IMR-90 (cell line): ENCODE data around the gene MCM8. TPM values are rescaled to one million over a fixed set of nuclear protein-coding genes. Genes with fewer than 3 reads are reported as not detected.

Experiments
- ATAC-seq: fragments of 200-7000 bp; cut with Tn5 transposase; 2 replicates; pipeline ENCODE4 v1.9.1; 2020; ENCODE audit warnings: low read depth, mild to moderate bottlenecking, moderate library complexity
- BruUV-seq: library from RNA; stranded (reverse); fragments of 400-500 nt; replicated peaks from 2 replicates; lab custom pipeline; 2021; lab: Mats Ljungman, UMichigan
- CTCF ChIA-PET: fragments of 300-600 bp; formaldehyde crosslinking; extraction: SDS; loops from one replicate; lab custom pipeline; 2021; ENCODE audit warnings: antibody characterized with exemption; lab: Yijun Ruan, JAX
- POLR2A ChIA-PET: fragments of 300-600 bp; sonication (Branson Sonifier 250); formaldehyde crosslinking; loops from one replicate; lab custom pipeline; 2022; ENCODE audit warnings: antibody characterized with exemption; ENCODE audit not compliant: unreplicated experiment; lab: Charles Lee
- DNase-seq: peaks from one replicate; pipeline ENCODE4 v3.0.0; 2013
- H2AFZ ChIP-seq: replicated peaks from 2 replicates; pipeline ENCODE3; 2013; ENCODE audit warnings: low read length, mild to moderate bottlenecking; ENCODE audit not compliant: poor library complexity
- H2AK5ac ChIP-seq: 2 replicates; pipeline ENCODE4 v1.6.1; 2013; ENCODE audit warnings: low read depth, low read length, inconsistent platforms
- H2AK9ac ChIP-seq: replicated peaks from 2 replicates; pipeline ENCODE3; 2013; ENCODE audit warnings: mild to moderate bottlenecking, low read depth, low read length, moderate library complexity; ENCODE audit not compliant: poor library complexity
- H2BK120ac ChIP-seq: 2 replicates; pipeline ENCODE4 v1.6.1; 2013; ENCODE audit warnings: low read depth, low read length, inconsistent platforms
- H2BK15ac ChIP-seq: 3 replicates; pipeline ENCODE4 v1.6.1; 2013; ENCODE audit warnings: low read depth, low read length, inconsistent platforms
- H2BK20ac ChIP-seq: 2 replicates; pipeline ENCODE4 v1.6.1; 2013; ENCODE audit warnings: low read depth, mild to moderate bottlenecking, inconsistent platforms, low read length, moderate library complexity
- H2BK5ac ChIP-seq: 2 replicates; pipeline ENCODE4 v1.6.1; 2013; ENCODE audit warnings: mild to moderate bottlenecking, low read depth, low read length, inconsistent platforms; ENCODE audit not compliant: poor library complexity, severe bottlenecking
- H3K14ac ChIP-seq: replicated peaks from 2 replicates; pipeline ENCODE4 v1.6.1; 2013; ENCODE audit warnings: low read depth, low read length, inconsistent platforms
- H3K18ac ChIP-seq: 2 replicates; pipeline ENCODE4 v1.6.1; 2013; ENCODE audit warnings: low read depth, low read length, control low read depth
- H3K23ac ChIP-seq: 2 replicates; pipeline ENCODE4 v1.6.1; 2013; ENCODE audit warnings: low read depth, low read length, inconsistent platforms
- H3K27ac ChIP-seq: 2 replicates; pipeline ENCODE4 v1.5.1; 2013; ENCODE audit warnings: mild to moderate bottlenecking, control low read depth, low read length; ENCODE audit not compliant: insufficient read depth
- H3K27me3 ChIP-seq: 2 replicates; pipeline ENCODE4 v1.6.1; 2013; ENCODE audit warnings: low read length; ENCODE audit not compliant: control insufficient read depth, insufficient read depth
- H3K36me3 ChIP-seq: 2 replicates; pipeline ENCODE4 v1.6.1; 2013; ENCODE audit warnings: low read length, mixed read lengths; ENCODE audit not compliant: control insufficient read depth, insufficient read depth
- H3K4ac ChIP-seq: 2 replicates; pipeline ENCODE4 v1.6.1; 2013; ENCODE audit warnings: low read depth, low read length, inconsistent platforms
- H3K4me1 ChIP-seq: 2 replicates; pipeline ENCODE4 v1.6.1; 2013; ENCODE audit warnings: low read length, mixed read lengths; ENCODE audit not compliant: control insufficient read depth, insufficient read depth
- H3K4me2 ChIP-seq: 2 replicates; pipeline ENCODE4 v1.6.1; 2013; ENCODE audit warnings: low read depth, mild to moderate bottlenecking, control low read depth, low read length, moderate library complexity
- H3K4me3 ChIP-seq: 2 replicates; pipeline ENCODE4 v1.5.1; 2013; ENCODE audit warnings: low read depth, mild to moderate bottlenecking, control low read depth, low read length, moderate library complexity; ENCODE audit not compliant: insufficient read depth
- H3K56ac ChIP-seq: 2 replicates; pipeline ENCODE4 v1.6.1; 2013; ENCODE audit warnings: low read length, inconsistent platforms; ENCODE audit not compliant: insufficient read depth; ENCODE audit errors: extremely low read depth
- H3K79me1 ChIP-seq, 2 experiments: 2 replicates each; pipeline ENCODE4 v1.6.1; 2013; ENCODE audit warnings: low read length in 2 of 2, inconsistent platforms in 1 of 2, low read depth in 1 of 2
- H3K9ac ChIP-seq: 2 replicates; pipeline ENCODE4 v1.6.1; 2013; ENCODE audit warnings: low read depth, low read length, control low read depth
- H3K9me1 ChIP-seq: 2 replicates; pipeline ENCODE4 v1.6.1; 2013; ENCODE audit warnings: low read length, inconsistent platforms; ENCODE audit not compliant: insufficient read depth
- H3K9me3 ChIP-seq: 2 replicates; pipeline ENCODE4 v1.6.1; 2013; ENCODE audit warnings: low read length; ENCODE audit not compliant: control insufficient read depth, insufficient read depth
- H4K20me1 ChIP-seq: 2 replicates; pipeline ENCODE4 v1.6.1; 2013; ENCODE audit warnings: low read length, inconsistent platforms; ENCODE audit not compliant: insufficient read depth
- H4K5ac ChIP-seq: 2 replicates; pipeline ENCODE4 v1.6.1; 2013; ENCODE audit warnings: mild to moderate bottlenecking, low read depth, low read length, control low read depth
- H4K8ac ChIP-seq, 2 experiments: 2 replicates each; pipeline ENCODE4 v1.6.1; 2013; ENCODE audit warnings: low read depth in 2 of 2, low read length in 2 of 2, control low read depth in 1 of 2, inconsistent platforms in 1 of 2
- H4K91ac ChIP-seq: 2 replicates; pipeline ENCODE4 v1.6.1; 2013; ENCODE audit warnings: low read depth, low read length, inconsistent platforms; ENCODE audit not compliant: insufficient read depth
- BHLHE40 ChIP-seq: fragments of 150-350 bp; IDR thresholded peaks from 2 replicates; pipeline ENCODE4 v1.6.1; 2016; ENCODE audit warnings: mild to moderate bottlenecking, low read depth, low read length
- CEBPB ChIP-seq: IDR thresholded peaks from 2 replicates; pipeline ENCODE4 v1.6.1; 2012; ENCODE audit warnings: low read depth, low read length, improper control_type of control experiment
- CHD1 ChIP-seq: IDR thresholded peaks from 2 replicates; pipeline ENCODE4 v1.6.1; 2012; ENCODE audit warnings: low read depth, low read length, improper control_type of control experiment
- FOS ChIP-seq: fragments of 150-350 bp; IDR thresholded peaks from 2 replicates; pipeline ENCODE4 v1.6.1; 2016; ENCODE audit warnings: low read depth, low read length
- MAFK ChIP-seq: IDR thresholded peaks from 2 replicates; pipeline ENCODE4 v1.6.1; 2012; ENCODE audit warnings: low read depth, low read length, improper control_type of control experiment
- MAZ ChIP-seq: IDR thresholded peaks from 2 replicates; pipeline ENCODE4 v1.6.1; 2012; ENCODE audit warnings: low read depth, mild to moderate bottlenecking, low read length, improper control_type of control experiment, moderate library complexity, borderline replicate concordance
- MXI1 ChIP-seq: IDR thresholded peaks from 2 replicates; pipeline ENCODE4 v1.6.1; 2012; ENCODE audit warnings: low read depth, mild to moderate bottlenecking, low read length, moderate library complexity, borderline replicate concordance
- NFE2L2 ChIP-seq: fragments of 150-350 bp; IDR thresholded peaks from 2 replicates; pipeline ENCODE4 v1.6.1; 2016; ENCODE audit warnings: low read depth, mild to moderate bottlenecking, low read length
- POLR2A ChIP-seq: IDR thresholded peaks from 2 replicates; pipeline ENCODE4 v1.6.1; 2012; ENCODE audit warnings: mild to moderate bottlenecking, low read depth, low read length
- RAD21 ChIP-seq: IDR thresholded peaks from 2 replicates; pipeline ENCODE4 v1.6.1; 2012; ENCODE audit warnings: low read length, improper control_type of control experiment
- RCOR1 ChIP-seq: IDR thresholded peaks from 2 replicates; pipeline ENCODE4 v1.6.1; 2012; ENCODE audit warnings: mild to moderate bottlenecking, low read length, improper control_type of control experiment; ENCODE audit not compliant: insufficient replicate concordance
- RFX5 ChIP-seq: IDR thresholded peaks from 2 replicates; pipeline ENCODE4 v1.8.0; 2012; ENCODE audit warnings: low read depth, mild to moderate bottlenecking, low read length, moderate library complexity
- SMC3 ChIP-seq: fragments of 150-350 bp; IDR thresholded peaks from 2 replicates; pipeline ENCODE4 v1.6.1; 2016; ENCODE audit warnings: low read depth, mild to moderate bottlenecking, antibody characterized with exemption, low read length, moderate library complexity
- WGBS, 2 experiments: methylation state at CpG; one replicate each; pipeline versions ENCODE4 v1.1.5 to v1.1.7; 2013; ENCODE audit warnings: missing lambda C conversion rate in 2 of 2; ENCODE audit not compliant: insufficient read length in 1 of 2; ENCODE audit errors: extremely low coverage in 2 of 2; 5-methylcytosine and 5-hydroxymethylcytosine counted together
- dilution Hi-C: fragments of 300-500 bp; cut with HindIII; formaldehyde crosslinking; loops from one replicate; pipeline ENCODE4 v1.14.3; 2018; ENCODE audit warnings: low sequenced_read_pairs; ENCODE audit not compliant: unreplicated experiment
- in situ Hi-C: fragments of 300-500 bp; cut with MboI; formaldehyde crosslinking; loops from 3 replicates; pipeline ENCODE4 v1.14.3; 2019; ENCODE audit warnings: low sequenced_read_pairs, inconsistent platforms, mixed read lengths
- intact Hi-C: fragments of 100-400 bp; cut with micrococcal nuclease; formaldehyde crosslinking; loops from 2 replicates; pipeline ENCODE4 v1.10.0; 2022
- polyA plus RNA-seq, 3 experiments: library from polyadenylated mRNA; depleted of rRNA; stranded (reverse); fragments of >200 nt; gene quantifications; 2 replicates each; pipeline ENCODE4 v1.2.3, GENCODE V29; 2012; ENCODE audit warnings: low replicate concordance in 1 of 3
- total RNA-seq: library from RNA; depleted of rRNA; stranded (reverse); fragments of >200 nt; gene quantifications from 2 replicates; pipeline ENCODE4 v1.2.3, GENCODE V29; 2012
- TF ChIP-seq, protein P1 (sequence below): conservative IDR thresholded peaks from 2 replicates; pipeline ENCODE4 v1.5.1; 2012; ENCODE audit warnings: mild to moderate bottlenecking, low read depth, low read length, improper control_type of control experiment
- TF ChIP-seq, protein P2 (sequence below): fragments of 150-350 bp; IDR thresholded peaks from 2 replicates; pipeline ENCODE4 v1.6.1; 2016; ENCODE audit warnings: low read depth, mild to moderate bottlenecking, low read length, moderate library complexity, borderline replicate concordance
- TF ChIP-seq, protein P3 (sequence below): fragments of 150-350 bp; IDR thresholded peaks from 2 replicates; pipeline ENCODE4 v1.6.1; 2017; ENCODE audit warnings: mild to moderate bottlenecking, antibody characterized with exemption, low read length, low read depth

MCM8 gene
- total and polyA plus RNA-seq, 2 of the 4 experiments (the other 2 are of a cell fraction) = 4.2 to 11.5 TPM

DNA sequence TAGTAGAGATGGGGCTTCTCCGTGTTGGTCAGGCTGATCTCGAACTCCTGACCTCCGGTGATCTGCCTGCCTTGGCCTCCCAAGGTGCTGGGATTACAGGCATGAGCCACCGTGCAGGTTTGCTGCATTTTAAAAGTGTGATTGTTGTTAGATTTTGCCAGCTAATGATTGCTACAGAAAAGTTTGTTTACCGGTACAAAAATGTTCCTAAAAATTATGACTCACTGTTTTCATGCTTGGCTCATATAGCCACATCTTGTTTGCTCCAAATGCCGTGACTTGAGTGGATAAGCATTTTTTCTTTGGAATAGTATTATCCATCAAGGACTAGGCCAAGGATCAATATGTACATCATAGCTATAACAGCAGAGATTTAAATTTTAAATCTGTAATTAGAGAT, 79.1 kb downstream of the MCM8 start:
- Histone ChIP-seq H2BK15ac (no peak overlapping the region), H3K4me1 (peaks cover 4% of the 10 kb centered on the region), H2AK9ac (no peak overlapping the region), H3K4me3 (no peak overlapping the region), H2AK5ac (no peak overlapping the region), H2BK5ac (no peak overlapping the region), H3K27ac (no peak overlapping the region), H2BK120ac (no peak overlapping the region), H4K20me1 (peaks cover 12% of the 10 kb centered on the region; the same call in 1 of the 2 replicates), H3K27me3 (no peaks in the 10 kb centered on the region), H3K9me1 (peaks cover 17% of the 10 kb centered on the region), H3K56ac (no peak overlapping the region), H4K8ac (no peak overlapping the region), H3K9ac (no peak overlapping the region), H2AFZ (no peak overlapping the region), H3K4ac (no peak overlapping the region), H4K5ac (no peak overlapping the region), H3K23ac (no peak overlapping the region), H3K18ac (no peak overlapping the region), H3K4me2 (no peak overlapping the region), H3K79me1 (peaks cover 38 to 58% of the 10 kb centered on the region in 2 experiments), H3K9me3 (peaks cover 5% of the 10 kb centered on the region; the same call in 1 of the 2 replicates), H3K36me3 (peaks cover 15% of the 10 kb centered on the region), H4K91ac (no peak overlapping the region), H3K14ac (no peak overlapping the region), H2BK20ac (no peak overlapping the region)
- no TSS peak for BruUV-seq
- CTCF ChIA-PET = interaction anchor here (0.7 kb wide), 1 partner anchor 117 kb away, joined by 3 read pairs; no protein-coding TSS in a partner anchor
- in situ Hi-C loops (no loop called here), dilution Hi-C loops (no loop called here), intact Hi-C loops (no loop called here)
- TF ChIP-seq SMC3 (no peak), RCOR1 (no peak), FOS (no peak), CEBPB (no peak), NFE2L2 (no peak), MAZ (no peak), POLR2A (no peak), BHLHE40 (no peak), MAFK (no peak), MXI1 (no peak), CHD1 (no peak), RAD21 (no peak), RFX5 (no peak)
- TF ChIP-seq, protein P1, sequence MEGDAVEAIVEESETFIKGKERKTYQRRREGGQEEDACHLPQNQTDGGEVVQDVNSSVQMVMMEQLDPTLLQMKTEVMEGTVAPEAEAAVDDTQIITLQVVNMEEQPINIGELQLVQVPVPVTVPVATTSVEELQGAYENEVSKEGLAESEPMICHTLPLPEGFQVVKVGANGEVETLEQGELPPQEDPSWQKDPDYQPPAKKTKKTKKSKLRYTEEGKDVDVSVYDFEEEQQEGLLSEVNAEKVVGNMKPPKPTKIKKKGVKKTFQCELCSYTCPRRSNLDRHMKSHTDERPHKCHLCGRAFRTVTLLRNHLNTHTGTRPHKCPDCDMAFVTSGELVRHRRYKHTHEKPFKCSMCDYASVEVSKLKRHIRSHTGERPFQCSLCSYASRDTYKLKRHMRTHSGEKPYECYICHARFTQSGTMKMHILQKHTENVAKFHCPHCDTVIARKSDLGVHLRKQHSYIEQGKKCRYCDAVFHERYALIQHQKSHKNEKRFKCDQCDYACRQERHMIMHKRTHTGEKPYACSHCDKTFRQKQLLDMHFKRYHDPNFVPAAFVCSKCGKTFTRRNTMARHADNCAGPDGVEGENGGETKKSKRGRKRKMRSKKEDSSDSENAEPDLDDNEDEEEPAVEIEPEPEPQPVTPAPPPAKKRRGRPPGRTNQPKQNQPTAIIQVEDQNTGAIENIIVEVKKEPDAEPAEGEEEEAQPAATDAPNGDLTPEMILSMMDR = no peak
- TF ChIP-seq, protein P2, sequence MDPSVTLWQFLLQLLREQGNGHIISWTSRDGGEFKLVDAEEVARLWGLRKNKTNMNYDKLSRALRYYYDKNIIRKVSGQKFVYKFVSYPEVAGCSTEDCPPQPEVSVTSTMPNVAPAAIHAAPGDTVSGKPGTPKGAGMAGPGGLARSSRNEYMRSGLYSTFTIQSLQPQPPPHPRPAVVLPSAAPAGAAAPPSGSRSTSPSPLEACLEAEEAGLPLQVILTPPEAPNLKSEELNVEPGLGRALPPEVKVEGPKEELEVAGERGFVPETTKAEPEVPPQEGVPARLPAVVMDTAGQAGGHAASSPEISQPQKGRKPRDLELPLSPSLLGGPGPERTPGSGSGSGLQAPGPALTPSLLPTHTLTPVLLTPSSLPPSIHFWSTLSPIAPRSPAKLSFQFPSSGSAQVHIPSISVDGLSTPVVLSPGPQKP = no peak
- TF ChIP-seq, protein P3, sequence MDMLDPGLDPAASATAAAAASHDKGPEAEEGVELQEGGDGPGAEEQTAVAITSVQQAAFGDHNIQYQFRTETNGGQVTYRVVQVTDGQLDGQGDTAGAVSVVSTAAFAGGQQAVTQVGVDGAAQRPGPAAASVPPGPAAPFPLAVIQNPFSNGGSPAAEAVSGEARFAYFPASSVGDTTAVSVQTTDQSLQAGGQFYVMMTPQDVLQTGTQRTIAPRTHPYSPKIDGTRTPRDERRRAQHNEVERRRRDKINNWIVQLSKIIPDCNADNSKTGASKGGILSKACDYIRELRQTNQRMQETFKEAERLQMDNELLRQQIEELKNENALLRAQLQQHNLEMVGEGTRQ = no peak
- no CpG with 5 or more reads among the region's 6 CpGs for WGBS, 2 experiments
- no peak for DNase-seq
- POLR2A ChIA-PET = no interaction called here
- ATAC-seq = peak; percentile 32; the same call in 1 of the 2 replicates
